Measurements from ENCODE around the gene TDRD9.

TDRD9 gene

DNA sequence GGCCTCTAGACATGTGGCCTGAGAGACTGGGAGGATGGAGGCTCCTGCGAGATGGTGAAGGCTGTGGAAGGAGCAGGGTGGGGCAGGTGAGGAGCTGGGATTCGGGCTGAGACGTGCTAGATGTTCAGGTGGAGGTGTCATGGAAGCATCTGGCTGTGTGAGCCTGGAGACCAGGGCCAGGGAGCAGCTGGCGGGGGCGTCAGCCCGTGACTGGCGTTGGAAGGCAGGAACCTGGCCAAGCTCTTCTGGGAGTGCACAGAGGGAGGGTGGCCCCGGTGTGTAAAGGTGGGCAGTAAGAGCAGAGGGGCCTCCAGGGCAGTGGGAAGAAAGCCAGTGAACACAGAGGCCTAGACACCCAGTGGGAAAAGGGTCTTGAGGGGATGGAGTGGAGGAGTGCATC, 69.1 kb downstream of the TDRD9 start:
- DNase-seq (ENCODE audit: low read depth): no peak
- H3K9me3 ChIP-seq (ENCODE audit: control insufficient read depth, low read length): no peaks in the 10 kb centered on the region
- peaks cover 38% of the 10 kb centered on the region for H3K27me3 ChIP-seq (replicated peaks; ENCODE audit: control insufficient read depth, insufficient read depth, low read length)
- H3K36me3 ChIP-seq (ENCODE audit: control insufficient read depth, insufficient read depth, low read length, severe bottlenecking): no peaks in the 10 kb centered on the region
- H3K9ac ChIP-seq (ENCODE audit: low read length): no peak overlapping the region
- no peak overlapping the region for H3K4me3 ChIP-seq (ENCODE audit: low read length)
- H3K4me1 ChIP-seq (ENCODE audit: control insufficient read depth, insufficient read depth, low read length): no peaks in the 10 kb centered on the region

DNA sequence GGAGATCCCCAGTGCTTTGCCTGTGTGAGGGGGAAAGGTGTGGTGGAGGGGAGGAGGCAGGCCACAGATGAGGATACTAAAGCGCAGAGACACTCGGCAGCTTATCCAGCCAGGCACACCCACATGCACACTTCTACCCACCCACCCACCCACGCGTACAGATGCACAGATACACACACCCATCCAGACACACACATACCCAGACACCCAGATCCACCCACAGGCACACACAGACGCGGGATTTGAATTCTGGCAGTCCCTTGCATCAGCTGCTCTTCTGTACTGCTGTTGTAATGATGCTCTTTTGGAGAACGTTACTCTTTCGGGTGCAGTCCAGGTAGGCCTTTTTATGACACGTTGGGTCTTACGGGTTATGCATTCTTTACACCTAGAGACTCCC, 69.8 kb downstream of the TDRD9 start:
- Histone ChIP-seq H3K4me1 (ENCODE audit: control insufficient read depth, insufficient read depth, low read length) (no peaks in the 10 kb centered on the region), H3K36me3 (ENCODE audit: control insufficient read depth, insufficient read depth, low read length, severe bottlenecking) (no peaks in the 10 kb centered on the region), H3K9me3 (ENCODE audit: control insufficient read depth, low read length) (no peaks in the 10 kb centered on the region), H3K27me3 (replicated peaks; ENCODE audit: control insufficient read depth, insufficient read depth, low read length) (peaks cover 37% of the 10 kb centered on the region), H3K4me3 (ENCODE audit: low read length) (no peak overlapping the region), H3K9ac (ENCODE audit: low read length) (no peak overlapping the region)
- DNase-seq (ENCODE audit: low read depth): no peak

DNA sequence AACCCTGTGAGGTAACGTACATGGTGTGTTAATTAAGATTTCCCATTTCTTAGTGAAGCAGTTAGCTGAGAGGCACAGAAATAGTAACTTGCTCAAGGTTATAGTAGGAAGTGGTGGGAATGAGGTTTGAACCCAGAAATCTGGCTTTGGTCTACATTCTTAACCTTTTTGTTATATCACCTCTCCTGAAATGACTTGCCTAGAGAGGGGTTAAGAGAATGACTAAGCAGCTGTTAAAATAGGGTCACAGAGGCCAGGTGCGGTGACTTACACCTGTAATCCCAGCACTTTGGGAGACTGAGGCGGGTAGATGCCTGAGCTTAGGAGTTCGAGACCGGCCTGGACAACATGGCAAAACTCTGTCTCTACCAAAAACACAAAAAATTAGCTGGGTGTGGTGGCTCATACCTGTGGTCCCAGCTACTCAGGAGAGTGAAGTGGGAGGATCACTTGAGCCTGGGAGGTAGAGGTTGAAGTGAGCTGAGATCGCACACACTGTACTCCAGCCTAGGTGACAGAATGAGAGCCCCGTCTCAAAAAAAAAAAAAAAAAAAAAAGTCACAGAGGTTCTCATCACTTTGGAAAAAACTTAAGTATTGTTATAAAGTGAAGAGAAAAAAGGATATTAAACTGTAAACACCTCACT, 71.7 kb downstream of the TDRD9 start:
- no peaks in the 10 kb centered on the region for H3K4me1 ChIP-seq (ENCODE audit: control insufficient read depth, insufficient read depth, low read length)
- peaks cover 33% of the 10 kb centered on the region for H3K27me3 ChIP-seq (replicated peaks; ENCODE audit: control insufficient read depth, insufficient read depth, low read length)
- no peak overlapping the region for H3K9ac ChIP-seq (ENCODE audit: low read length)
- no peaks in the 10 kb centered on the region for H3K36me3 ChIP-seq (ENCODE audit: control insufficient read depth, insufficient read depth, low read length, severe bottlenecking)
- no peak overlapping the region for H3K4me3 ChIP-seq (ENCODE audit: low read length)
- H3K9me3 ChIP-seq (ENCODE audit: control insufficient read depth, low read length): no peaks in the 10 kb centered on the region
- DNase-seq (ENCODE audit: low read depth): no peak

DNA sequence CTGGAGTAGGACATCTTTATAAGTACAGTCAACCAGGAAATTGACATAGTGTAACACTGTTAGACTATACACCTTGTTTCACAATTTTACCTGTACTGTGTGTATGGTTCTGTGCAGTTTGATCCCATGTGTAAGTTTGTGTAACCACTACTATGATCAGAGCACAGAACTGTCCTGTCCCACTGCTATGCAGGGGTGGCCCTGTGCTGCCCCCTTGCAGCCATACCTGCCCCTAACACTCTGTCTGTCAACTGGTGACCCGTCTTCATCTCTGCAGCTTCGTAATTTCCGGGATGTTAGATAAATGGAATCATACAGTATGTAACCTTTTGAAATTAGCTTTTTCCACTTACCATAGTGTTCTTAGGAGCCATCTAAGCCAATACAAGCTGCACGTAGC, 72.7 kb downstream of the TDRD9 start:
- H3K9ac ChIP-seq (ENCODE audit: low read length): no peak overlapping the region
- H3K4me3 ChIP-seq (ENCODE audit: low read length): no peak overlapping the region
- DNase-seq (ENCODE audit: low read depth): no peak
- no peaks in the 10 kb centered on the region for H3K9me3 ChIP-seq (ENCODE audit: control insufficient read depth, low read length)
- H3K27me3 ChIP-seq (replicated peaks; ENCODE audit: control insufficient read depth, insufficient read depth, low read length): peaks cover 24% of the 10 kb centered on the region
- no peaks in the 10 kb centered on the region for H3K4me1 ChIP-seq (ENCODE audit: control insufficient read depth, insufficient read depth, low read length)
- H3K36me3 ChIP-seq (ENCODE audit: control insufficient read depth, insufficient read depth, low read length, severe bottlenecking): no peaks in the 10 kb centered on the region

DNA sequence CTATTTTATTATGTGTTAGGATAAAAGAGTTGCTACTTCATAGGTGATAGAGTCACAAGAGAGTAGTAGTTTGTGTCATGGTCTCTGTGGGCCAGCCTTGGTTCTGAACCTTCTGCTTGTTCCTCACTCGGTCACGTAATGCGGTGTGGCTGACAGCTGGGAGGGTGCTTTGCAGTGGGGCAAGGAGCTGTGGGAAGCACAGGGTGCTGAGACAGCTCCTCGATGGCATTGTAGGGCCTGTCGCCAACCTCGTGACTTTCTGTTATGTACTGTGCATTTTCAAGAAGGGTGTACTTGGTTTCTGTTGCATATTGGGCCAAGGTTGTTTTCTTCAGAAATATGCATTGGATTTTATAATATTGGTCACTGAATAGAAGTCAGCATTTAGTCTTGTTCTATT, 75.4 kb downstream of the TDRD9 start:
- H3K36me3 ChIP-seq (ENCODE audit: control insufficient read depth, insufficient read depth, low read length, severe bottlenecking): no peaks in the 10 kb centered on the region
- DNase-seq (ENCODE audit: low read depth): no peak
- no peaks in the 10 kb centered on the region for H3K9me3 ChIP-seq (ENCODE audit: control insufficient read depth, low read length)
- no peak overlapping the region for H3K4me3 ChIP-seq (ENCODE audit: low read length)
- H3K9ac ChIP-seq (ENCODE audit: low read length): no peak overlapping the region
- H3K4me1 ChIP-seq (ENCODE audit: control insufficient read depth, insufficient read depth, low read length): no peaks in the 10 kb centered on the region
- H3K27me3 ChIP-seq (replicated peaks; ENCODE audit: control insufficient read depth, insufficient read depth, low read length): peaks cover 7% of the 10 kb centered on the region

DNA sequence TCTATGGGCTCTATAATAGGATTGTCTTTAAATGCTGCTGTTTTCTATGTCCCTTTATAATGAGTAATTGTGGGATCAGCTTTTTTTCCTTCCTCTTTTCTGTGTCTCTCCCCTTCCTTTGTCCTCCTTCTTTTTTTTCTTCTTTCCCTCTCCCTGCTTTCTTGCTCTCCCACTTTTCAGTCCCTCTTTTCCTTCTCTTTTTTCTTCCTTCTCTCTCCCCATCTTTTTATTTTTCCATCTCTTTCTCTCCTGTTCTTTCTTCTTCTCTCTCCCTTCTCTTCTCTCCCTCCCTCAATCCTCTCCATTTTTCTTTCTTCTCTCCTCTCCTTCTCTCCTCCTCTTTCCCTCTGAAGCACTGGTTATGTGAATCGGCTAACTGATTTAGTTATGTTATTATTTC, 76.6 kb downstream of the TDRD9 start:
- Histone ChIP-seq H3K4me1 (ENCODE audit: control insufficient read depth, insufficient read depth, low read length) (no peaks in the 10 kb centered on the region), H3K9me3 (ENCODE audit: control insufficient read depth, low read length) (no peaks in the 10 kb centered on the region), H3K9ac (ENCODE audit: low read length) (no peak overlapping the region), H3K36me3 (ENCODE audit: control insufficient read depth, insufficient read depth, low read length, severe bottlenecking) (no peaks in the 10 kb centered on the region), H3K4me3 (ENCODE audit: low read length) (no peak overlapping the region), H3K27me3 (replicated peaks; ENCODE audit: control insufficient read depth, insufficient read depth, low read length) (peaks cover 5% of the 10 kb centered on the region)
- no peak for DNase-seq (ENCODE audit: low read depth)

DNA sequence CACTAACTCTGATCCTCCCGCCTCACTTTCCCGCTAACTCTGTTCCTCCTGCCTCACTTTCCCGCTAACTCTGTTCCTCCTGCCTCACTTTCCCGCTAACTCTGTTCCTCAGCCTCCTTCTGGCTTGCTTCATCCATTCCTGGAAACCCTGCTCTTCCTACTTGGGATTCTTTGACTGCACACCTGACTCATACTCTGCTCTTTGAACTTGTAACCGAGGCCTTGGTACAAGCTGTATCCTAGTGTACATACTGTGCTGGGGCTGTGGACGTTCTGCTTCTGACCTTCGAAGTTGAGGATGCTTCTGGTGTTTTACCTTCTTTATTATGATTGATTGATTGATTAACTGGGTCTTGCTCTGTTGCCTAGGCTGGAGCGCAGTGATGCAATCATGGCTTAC, 77.2 kb downstream of the TDRD9 start:
- H3K4me3 ChIP-seq (ENCODE audit: low read length): no peak overlapping the region
- H3K4me1 ChIP-seq (ENCODE audit: control insufficient read depth, insufficient read depth, low read length): no peaks in the 10 kb centered on the region
- H3K9me3 ChIP-seq (ENCODE audit: control insufficient read depth, low read length): no peaks in the 10 kb centered on the region
- no peak for DNase-seq (ENCODE audit: low read depth)
- no peak overlapping the region for H3K9ac ChIP-seq (ENCODE audit: low read length)
- no peaks in the 10 kb centered on the region for H3K36me3 ChIP-seq (ENCODE audit: control insufficient read depth, insufficient read depth, low read length, severe bottlenecking)
- H3K27me3 ChIP-seq (replicated peaks; ENCODE audit: control insufficient read depth, insufficient read depth, low read length): peaks cover 2% of the 10 kb centered on the region

DNA sequence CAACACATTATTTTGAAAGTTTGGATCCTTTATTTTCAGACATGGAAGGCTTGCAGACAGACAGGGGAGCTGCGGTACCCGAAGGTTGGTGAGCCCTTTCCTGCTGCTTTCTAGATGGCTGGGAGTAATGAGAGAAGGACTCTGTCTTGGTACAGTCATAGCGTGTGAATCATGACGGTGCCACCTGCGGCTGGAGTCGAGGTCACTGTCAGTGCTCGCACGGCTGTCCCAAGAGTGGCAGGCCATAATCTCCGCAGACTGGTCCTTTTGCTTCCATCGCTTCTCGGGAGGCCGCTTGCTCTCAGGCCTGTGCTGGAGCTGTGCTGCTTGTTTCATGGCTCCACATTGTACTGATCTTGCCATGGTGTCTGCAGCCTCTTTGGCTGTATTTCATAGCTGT, 78.9 kb downstream of the TDRD9 start:
- Histone ChIP-seq H3K36me3 (ENCODE audit: control insufficient read depth, insufficient read depth, low read length, severe bottlenecking) (no peaks in the 10 kb centered on the region), H3K4me3 (ENCODE audit: low read length) (no peak overlapping the region), H3K9me3 (ENCODE audit: control insufficient read depth, low read length) (no peaks in the 10 kb centered on the region), H3K27me3 (replicated peaks; ENCODE audit: control insufficient read depth, insufficient read depth, low read length) (peaks cover 2% of the 10 kb centered on the region), H3K4me1 (ENCODE audit: control insufficient read depth, insufficient read depth, low read length) (no peaks in the 10 kb centered on the region), H3K9ac (ENCODE audit: low read length) (no peak overlapping the region)
- DNase-seq (ENCODE audit: low read depth): no peak

DNA sequence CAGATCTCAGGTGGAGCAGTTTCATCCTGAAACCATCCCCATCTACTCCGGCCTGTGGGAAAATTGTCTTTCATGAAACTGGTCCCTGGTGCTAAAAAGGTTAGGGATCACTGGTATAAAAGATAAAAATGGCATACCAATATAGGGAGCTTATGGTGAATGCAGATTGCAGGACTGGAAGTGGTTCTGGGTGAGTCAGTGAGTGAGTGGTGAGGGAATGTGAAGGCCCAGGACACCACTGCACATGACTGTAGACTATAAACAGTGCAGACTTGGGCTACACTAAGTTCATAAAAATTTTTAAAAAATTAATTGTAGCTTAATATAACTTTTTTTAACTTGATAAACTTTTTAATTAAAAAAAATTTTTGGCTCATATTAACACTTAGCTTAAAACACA, 81.0 kb downstream of the TDRD9 start:
- H3K9ac ChIP-seq (ENCODE audit: low read length): no peak overlapping the region
- H3K36me3 ChIP-seq (ENCODE audit: control insufficient read depth, insufficient read depth, low read length, severe bottlenecking): no peaks in the 10 kb centered on the region
- no peaks in the 10 kb centered on the region for H3K4me1 ChIP-seq (ENCODE audit: control insufficient read depth, insufficient read depth, low read length)
- DNase-seq (ENCODE audit: low read depth): no peak
- peaks cover 2% of the 10 kb centered on the region for H3K27me3 ChIP-seq (replicated peaks; ENCODE audit: control insufficient read depth, insufficient read depth, low read length)
- H3K4me3 ChIP-seq (ENCODE audit: low read length): no peak overlapping the region
- no peaks in the 10 kb centered on the region for H3K9me3 ChIP-seq (ENCODE audit: control insufficient read depth, low read length)

DNA sequence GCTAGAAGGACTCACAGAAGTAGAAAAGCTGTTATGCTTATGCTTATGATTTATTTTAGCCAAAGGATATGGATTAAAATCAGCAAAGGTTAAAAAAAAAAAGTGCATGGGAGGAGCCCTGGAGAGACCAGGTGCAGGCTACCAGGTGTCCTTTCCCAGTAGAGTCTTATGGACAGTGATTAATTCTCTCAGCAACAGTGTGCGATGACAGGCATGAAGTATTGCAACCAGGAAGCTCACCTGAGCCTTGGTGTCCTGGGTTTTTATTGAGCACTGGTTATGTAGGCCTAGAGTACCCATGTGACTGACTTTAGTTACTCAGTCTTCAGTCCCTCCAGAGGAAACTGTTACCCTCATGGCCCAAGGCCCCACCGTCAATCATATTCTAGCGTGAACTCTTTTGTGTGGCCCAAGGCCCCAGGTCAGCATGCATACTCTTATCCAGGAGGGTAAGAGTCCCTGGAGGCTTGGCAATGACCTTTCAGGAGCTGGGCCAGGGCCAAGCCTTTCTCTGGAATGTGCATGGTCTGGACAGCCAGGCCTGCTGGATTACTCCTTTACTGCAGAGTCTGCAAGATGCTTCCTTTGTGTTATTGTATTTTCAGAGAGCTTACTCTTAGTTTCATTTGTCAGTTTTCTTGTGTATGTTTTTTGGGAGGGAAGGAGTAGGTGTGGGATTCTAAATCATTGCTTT, 83.7 kb downstream of the TDRD9 start:
- no peak for DNase-seq (ENCODE audit: low read depth)

DNA sequence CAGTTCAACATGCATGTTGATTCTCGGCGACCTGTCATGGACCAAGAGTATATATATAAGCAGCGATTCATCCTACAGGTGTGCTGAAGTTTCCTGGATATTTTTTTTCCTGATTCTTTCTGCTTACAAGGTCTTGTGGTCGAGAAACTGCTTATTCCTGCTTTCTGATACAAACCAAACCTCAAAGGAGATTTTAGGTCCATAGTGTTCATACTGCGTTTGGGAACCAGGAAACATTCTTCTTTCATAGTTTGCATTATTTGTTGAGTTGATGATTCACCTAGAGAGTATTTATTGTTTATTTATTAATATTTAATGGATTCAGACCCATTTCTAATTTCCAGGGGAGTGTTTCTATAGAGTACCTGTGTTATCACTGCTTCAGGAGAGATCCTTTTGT, 86.5 kb downstream of the TDRD9 start:
- no peak overlapping the region for H3K9ac ChIP-seq (ENCODE audit: low read length)
- H3K9me3 ChIP-seq (ENCODE audit: control insufficient read depth, low read length): no peaks in the 10 kb centered on the region
- no peaks in the 10 kb centered on the region for H3K36me3 ChIP-seq (ENCODE audit: control insufficient read depth, insufficient read depth, low read length, severe bottlenecking)
- no peak for DNase-seq (ENCODE audit: low read depth)
- peaks cover 18% of the 10 kb centered on the region for H3K27me3 ChIP-seq (replicated peaks; ENCODE audit: control insufficient read depth, insufficient read depth, low read length)
- H3K4me1 ChIP-seq (ENCODE audit: control insufficient read depth, insufficient read depth, low read length): no peaks in the 10 kb centered on the region
- H3K4me3 ChIP-seq (ENCODE audit: low read length): no peak overlapping the region

More for the DNA sequence above, 83.7 kb downstream of the TDRD9 start:
- peaks cover 9% of the 10 kb centered on the region for H3K27me3 ChIP-seq (replicated peaks; ENCODE audit: control insufficient read depth, insufficient read depth, low read length)
- no peaks in the 10 kb centered on the region for H3K9me3 ChIP-seq (ENCODE audit: control insufficient read depth, low read length)
- no peaks in the 10 kb centered on the region for H3K4me1 ChIP-seq (ENCODE audit: control insufficient read depth, insufficient read depth, low read length)
- no peaks in the 10 kb centered on the region for H3K36me3 ChIP-seq (ENCODE audit: control insufficient read depth, insufficient read depth, low read length, severe bottlenecking)
- no peak overlapping the region for H3K9ac ChIP-seq (ENCODE audit: low read length)
- no peak overlapping the region for H3K4me3 ChIP-seq (ENCODE audit: low read length)

Measured in adipocyte (in vitro differentiated cells).